IPS DF 6.9 (cell line): ENCODE results near the gene NOL4L.
"Not testable (repeated sequence)": the region's sequence is repeated elsewhere in the genome, so short reads cannot be mapped to it uniquely, and the experiment has no call there.

ENCODE experiments used
- DNase-seq: peaks from one replicate; pipeline ENCODE4 v3.0.0-alpha.2; 2013; ENCODE audit warnings: low read depth, low spot score
- H3K27ac ChIP-seq: one replicate; pipeline ENCODE4 v1.5.1; 2013; ENCODE audit warnings: low read length, control low read depth
- H3K27me3 ChIP-seq: 2 replicates; pipeline ENCODE4 v1.6.1; 2013; ENCODE audit warnings: mild to moderate bottlenecking, low read length; ENCODE audit not compliant: control insufficient read depth, insufficient read depth
- H3K36me3 ChIP-seq: 2 replicates; pipeline ENCODE4 v1.6.1; 2013; ENCODE audit warnings: low read length; ENCODE audit not compliant: control insufficient read depth, insufficient read depth
- H3K4me1 ChIP-seq: 2 replicates; pipeline ENCODE4 v1.6.1; 2013; ENCODE audit warnings: low read length; ENCODE audit not compliant: control insufficient read depth, insufficient read depth
- H3K4me3 ChIP-seq: 2 replicates; pipeline ENCODE4 v1.5.1; 2013; ENCODE audit warnings: mild to moderate bottlenecking, low read length
- H3K9me3 ChIP-seq: 2 replicates; pipeline ENCODE4 v1.6.1; 2013; ENCODE audit warnings: low read length, inconsistent platforms; ENCODE audit not compliant: control insufficient read depth, insufficient read depth
- WGBS: extraction: QIAGEN DNeasy Blood & Tissue Kit; methylation state at CpG from one replicate; pipeline ENCODE4 v1.1.7; 2013; ENCODE audit warnings: mixed read lengths, missing lambda C conversion rate; ENCODE audit not compliant: insufficient read length, insufficient coverage; 5-methylcytosine and 5-hydroxymethylcytosine counted together

NOL4L gene

GRCh38 chr20:32466739-32467505 is 118.2 kb downstream of the NOL4L start:
- H3K27me3 ChIP-seq: no peaks in the 10 kb centered on the region
- H3K4me3 ChIP-seq: no peak overlapping the region
- H3K9me3 ChIP-seq: no peaks in the 10 kb centered on the region
- H3K27ac ChIP-seq: no peak overlapping the region
- H3K4me1 ChIP-seq: peaks cover 14% of the 10 kb centered on the region
- no peaks in the 10 kb centered on the region; the same call in 1 of the 2 replicates for H3K36me3 ChIP-seq
- WGBS: no CpG with 5 or more reads among the region's 16 CpGs
- no peak for DNase-seq

DNA sequence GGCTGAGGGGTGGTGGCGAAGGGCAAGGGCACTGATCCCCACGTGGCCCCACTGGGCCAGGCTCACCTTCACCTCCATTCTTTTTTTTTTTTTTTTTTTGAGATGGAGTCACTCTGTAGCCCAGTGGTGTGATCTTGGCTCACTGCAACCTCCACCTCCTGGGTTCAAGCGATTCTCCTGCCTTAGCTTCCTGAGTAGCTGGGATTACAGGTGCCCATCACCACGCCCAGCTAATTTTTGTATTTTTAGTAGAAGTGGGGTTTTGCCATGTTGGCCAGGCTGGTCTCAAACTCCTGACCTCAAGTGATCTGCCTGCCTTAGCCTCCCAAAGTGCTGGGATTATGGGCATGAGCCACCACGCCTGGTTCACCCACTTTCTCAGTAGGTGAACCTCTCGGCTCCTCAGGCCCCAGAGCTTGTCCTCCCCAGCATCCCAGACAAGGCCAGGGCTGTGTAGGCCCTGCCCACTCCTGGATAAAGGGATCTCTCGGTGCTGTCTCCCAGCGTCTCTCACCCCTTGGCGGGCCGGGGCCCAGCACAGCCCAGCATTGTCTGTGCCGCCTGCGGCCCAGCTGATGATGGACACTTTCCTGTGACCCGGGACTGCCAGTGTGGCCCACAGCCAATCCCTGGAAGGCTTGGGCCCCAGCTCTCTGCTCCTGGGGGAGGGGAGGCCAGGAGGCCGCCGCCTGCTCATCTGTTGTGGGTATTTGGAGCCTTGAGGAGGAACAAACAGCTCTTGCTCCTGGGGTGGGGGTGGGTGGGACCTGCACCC is 119.0 kb downstream of the NOL4L start:
- not testable (repeated sequence) for DNase-seq, H3K36me3 ChIP-seq, H3K27me3 ChIP-seq, H3K4me3 ChIP-seq, H3K9me3 ChIP-seq, H3K27ac ChIP-seq
- H3K4me1 ChIP-seq: peaks cover 14% of the 10 kb centered on the region
- no CpG with 5 or more reads among the region's 15 CpGs for WGBS

- Histone ChIP-seq H3K27me3 (no peaks in the 10 kb centered on the region), H3K4me3 (no peak overlapping the region), H3K27ac (no peak overlapping the region), H3K4me1 (peaks cover 10% of the 10 kb centered on the region), H3K9me3 (no peaks in the 10 kb centered on the region), H3K36me3 (no peaks in the 10 kb centered on the region; the same call in 1 of the 2 replicates)
- DNase-seq: no peak
- no CpG with 5 or more reads among the region's 24 CpGs for WGBS
Observed at GRCh38 chr20:32465092-32465900, 119.8 kb downstream of the NOL4L start.

DNA sequence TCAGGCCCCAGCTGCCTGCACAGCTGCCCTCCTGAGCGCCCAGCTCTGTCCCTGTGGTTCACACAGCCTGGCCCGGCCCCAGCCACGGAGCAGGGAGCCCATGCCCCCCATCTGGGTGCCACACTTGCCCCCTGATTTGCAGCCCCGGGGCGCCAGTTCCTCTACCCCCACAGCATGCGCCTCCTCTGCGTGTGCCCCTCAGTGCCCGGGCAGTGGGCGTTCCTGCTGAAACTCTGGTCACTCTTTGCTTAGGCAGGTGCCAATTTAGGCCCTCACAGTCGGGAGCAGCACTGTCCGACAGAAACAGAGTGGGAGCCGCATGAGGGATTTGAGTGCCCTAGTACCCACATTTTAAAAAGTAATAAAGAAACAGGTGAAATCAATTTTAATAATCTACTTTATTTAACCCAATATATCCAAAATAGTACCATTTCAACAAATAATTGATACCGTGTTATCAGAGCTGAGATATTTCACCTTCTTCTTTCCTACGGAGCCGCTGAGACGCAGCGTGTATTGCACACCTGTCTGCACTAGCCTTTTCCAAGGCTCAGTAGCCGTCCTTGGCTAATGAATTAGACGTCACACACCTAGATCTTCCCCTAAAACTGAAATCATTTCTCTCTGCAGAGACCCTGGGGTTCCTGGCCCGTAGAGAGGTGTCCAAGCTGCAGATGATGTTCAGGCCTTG is 120.6 kb downstream of the NOL4L start:
- DNase-seq: no peak
- Histone ChIP-seq H3K9me3 (no peaks in the 10 kb centered on the region), H3K27ac (no peak overlapping the region), H3K27me3 (no peaks in the 10 kb centered on the region), H3K36me3 (no peaks in the 10 kb centered on the region; the same call in 1 of the 2 replicates), H3K4me3 (no peak overlapping the region), H3K4me1 (peaks cover 6% of the 10 kb centered on the region)
- WGBS: no CpG with 5 or more reads among the region's 20 CpGs

GRCh38 chr20:32463642-32464400 is 121.3 kb downstream of the NOL4L start:
- no peak overlapping the region for H3K4me3 ChIP-seq
- H3K27ac ChIP-seq: no peak overlapping the region
- peaks cover 6% of the 10 kb centered on the region for H3K4me1 ChIP-seq
- H3K9me3 ChIP-seq: no peaks in the 10 kb centered on the region
- DNase-seq: no peak
- no peaks in the 10 kb centered on the region for H3K27me3 ChIP-seq
- WGBS: no CpG with 5 or more reads among the region's 28 CpGs
- H3K36me3 ChIP-seq: no peaks in the 10 kb centered on the region; the same call in 1 of the 2 replicates

GRCh38 chr20:32462900-32463641 is 122.1 kb downstream of the NOL4L start:
- WGBS: no CpG with 5 or more reads among the region's 15 CpGs

GRCh38 chr20:32461836-32462600 is 123.1 kb downstream of the NOL4L start:
- Histone ChIP-seq H3K36me3 (no peaks in the 10 kb centered on the region; the same call in 1 of the 2 replicates), H3K4me1 (peaks cover 15% of the 10 kb centered on the region)
- WGBS: no CpG with 5 or more reads among the region's 17 CpGs

More at GRCh38 chr20:32462900-32463641, 122.1 kb downstream of the NOL4L start:
- no peaks in the 10 kb centered on the region; the same call in 1 of the 2 replicates for H3K36me3 ChIP-seq
- H3K27ac ChIP-seq: no peak overlapping the region
- H3K9me3 ChIP-seq: no peaks in the 10 kb centered on the region
- no peak for DNase-seq
- no peak overlapping the region for H3K4me3 ChIP-seq
- H3K4me1 ChIP-seq: peaks cover 11% of the 10 kb centered on the region
- H3K27me3 ChIP-seq: no peaks in the 10 kb centered on the region

DNA sequence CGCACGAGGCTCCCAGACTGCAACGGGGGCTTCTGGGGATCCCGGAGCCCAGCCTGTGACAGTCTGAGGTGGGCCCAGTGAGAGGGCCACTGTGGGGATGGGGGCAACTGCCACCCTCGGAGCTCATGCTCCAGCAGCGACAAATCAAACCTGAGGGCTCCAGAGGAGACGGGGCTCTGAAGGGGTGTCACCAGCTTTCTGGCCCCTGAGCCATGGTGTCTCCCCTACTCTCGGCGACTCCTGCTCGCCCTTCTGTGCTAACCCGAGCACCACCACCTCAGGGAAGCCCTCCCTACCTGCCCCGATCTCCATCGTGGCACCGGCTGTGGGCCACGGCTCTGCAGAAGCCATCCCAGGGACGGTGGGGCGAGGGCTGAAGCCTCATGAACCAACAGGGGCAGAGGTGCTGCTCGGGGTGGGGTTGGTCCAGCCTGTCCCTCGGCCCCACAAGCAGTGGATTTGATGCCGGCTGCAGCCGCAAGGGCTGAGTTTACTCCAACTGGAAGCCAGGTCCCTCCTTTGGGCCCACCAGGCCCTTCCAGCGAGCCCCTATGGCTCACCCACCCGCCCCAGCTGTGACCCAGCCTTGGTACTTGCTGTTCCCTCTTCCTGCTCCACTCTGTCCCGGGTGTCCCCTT is 124.3 kb downstream of the NOL4L start:
- DNase-seq: no peak
- Histone ChIP-seq H3K4me3 (no peak overlapping the region), H3K27me3 (no peaks in the 10 kb centered on the region), H3K36me3 (no peaks in the 10 kb centered on the region; the same call in 1 of the 2 replicates), H3K9me3 (no peaks in the 10 kb centered on the region), H3K27ac (no peak overlapping the region), H3K4me1 (peaks cover 15% of the 10 kb centered on the region)
- no CpG with 5 or more reads among the region's 24 CpGs for WGBS

More at GRCh38 chr20:32461836-32462600, 123.1 kb downstream of the NOL4L start:
- Histone ChIP-seq H3K9me3 (no peaks in the 10 kb centered on the region), H3K4me3 (no peak overlapping the region), H3K27ac (no peak overlapping the region), H3K27me3 (no peaks in the 10 kb centered on the region)
- no peak for DNase-seq
